PC-9 (cell line): ENCODE data around the gene SLCO6A1. TPM values are rescaled to one million over a fixed set of nuclear protein-coding genes. Genes with fewer than 3 reads are reported as not detected.

Experiments used
- BruUV-seq: library from RNA; stranded (reverse); fragments of 400-500 nt; replicated peaks from 2 replicates; lab custom pipeline; 2021; lab: Mats Ljungman, UMichigan
- CTCF ChIA-PET: fragments of 300-600 bp; sonication (Branson Sonifier 250); formaldehyde crosslinking; loops from one replicate; lab custom pipeline; 2022; ENCODE audit warnings: antibody characterized with exemption; lab: Charles Lee
- POLR2A ChIA-PET: fragments of 300-600 bp; sonication (Branson Sonifier 250); formaldehyde crosslinking; loops from one replicate; lab custom pipeline; 2022; ENCODE audit warnings: antibody characterized with exemption; ENCODE audit not compliant: unreplicated experiment; lab: Charles Lee
- DNase-seq, 2 experiments: peaks; one replicate each; pipeline versions ENCODE4 v3.0.0 to v3.0.0-alpha.2; 2015 to 2022; ENCODE audit warnings: mixed read lengths in 1 of 2
- H2AFZ ChIP-seq: fragments of 200-600 bp; sonication (generic); 2 replicates; pipeline ENCODE4 v1.8.1; 2017; ENCODE audit warnings: antibody characterized with exemption
- H3F3A ChIP-seq: fragments of 200-600 bp; sonication (generic); 2 replicates; pipeline ENCODE4 v1.8.1; 2017; ENCODE audit warnings: antibody characterized with exemption, mild to moderate bottlenecking, low read depth; ENCODE audit not compliant: insufficient read depth
- H3K27ac ChIP-seq: fragments of 200-600 bp; sonication (generic); 2 replicates; pipeline ENCODE4 v1.6.1; 2016; ENCODE audit warnings: mixed run types
- H3K27me3 ChIP-seq: fragments of 200-600 bp; sonication (generic); 2 replicates; pipeline ENCODE4 v1.6.1; 2016; ENCODE audit warnings: low read depth, mixed run types; ENCODE audit not compliant: insufficient read depth
- H3K36me3 ChIP-seq: fragments of 200-600 bp; sonication (generic); 2 replicates; pipeline ENCODE4 v1.6.1; 2016; ENCODE audit warnings: low read depth, mixed run types
- H3K4me1 ChIP-seq: fragments of 200-600 bp; sonication (generic); replicated peaks from 2 replicates; pipeline ENCODE4 v1.6.1; 2016; ENCODE audit warnings: mixed run types; ENCODE audit not compliant: insufficient read depth
- H3K4me2 ChIP-seq: fragments of 200-600 bp; sonication (generic); 2 replicates; pipeline ENCODE4 v1.6.1; 2017; ENCODE audit warnings: mixed run types
- H3K4me3 ChIP-seq: fragments of 200-600 bp; sonication (generic); 2 replicates; pipeline ENCODE4 v1.6.1; 2016; ENCODE audit warnings: mixed run types
- H3K79me2 ChIP-seq: fragments of 200-600 bp; sonication (generic); 2 replicates; pipeline ENCODE4 v1.6.1; 2017; ENCODE audit warnings: low read depth, mixed run types
- H3K9me2 ChIP-seq: fragments of 200-600 bp; sonication (generic); 2 replicates; pipeline ENCODE4 v1.8.1; 2017; ENCODE audit warnings: mild to moderate bottlenecking; ENCODE audit not compliant: insufficient read depth
- H3K9me3 ChIP-seq: fragments of 200-600 bp; sonication (generic); 2 replicates; pipeline ENCODE4 v1.8.1; 2016; ENCODE audit warnings: low read depth; ENCODE audit not compliant: insufficient read depth
- H4K20me1 ChIP-seq: fragments of 200-600 bp; sonication (generic); 2 replicates; pipeline ENCODE4 v1.8.1; 2017; ENCODE audit not compliant: insufficient read depth
- EZH2 ChIP-seq: fragments of 200-600 bp; sonication (generic); IDR thresholded peaks from 2 replicates; pipeline ENCODE4 v1.8.0; 2017; ENCODE audit warnings: antibody characterized with exemption, low read depth
- intact Hi-C: fragments of 100-400 bp; cut with micrococcal nuclease; formaldehyde crosslinking; loops from one replicate; pipeline ENCODE4 v1.10.0; 2022; ENCODE audit not compliant: unreplicated experiment
- total RNA-seq: library from RNA; stranded (reverse); gene quantifications from 2 replicates; pipeline ENCODE4 v1.2.3, GENCODE V29; 2021
- TF ChIP-seq, protein P1 (sequence below): fragments of 200-600 bp; sonication (generic); conservative IDR thresholded peaks from 2 replicates; pipeline ENCODE4 v1.6.1; 2017; ENCODE audit warnings: mixed run types, antibody characterized with exemption, mild to moderate bottlenecking, moderate library complexity

Gene SLCO6A1
- total RNA-seq, 1 experiment from 2014 or later, result not detected

DNA sequence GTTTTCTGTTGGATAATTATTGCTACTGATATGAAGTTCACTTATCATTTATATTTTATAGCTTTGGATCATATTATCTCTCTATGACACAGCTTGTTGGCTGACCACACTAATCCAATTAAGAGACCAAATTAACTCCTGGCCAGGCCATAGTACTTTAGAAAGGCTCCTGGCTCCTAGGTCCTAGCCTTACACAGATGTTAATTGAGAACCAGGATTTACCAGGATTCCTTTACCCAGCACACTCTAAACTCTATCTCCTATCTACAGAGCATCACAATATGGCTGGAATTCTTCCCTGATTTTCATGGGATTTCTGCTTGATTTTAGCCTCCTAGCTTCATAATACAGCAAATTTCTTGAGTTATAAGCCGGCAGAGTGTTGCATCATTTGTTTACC lies 80.3 kb downstream of the SLCO6A1 start:
- intact Hi-C loops, result no loop called here
- Histone ChIP-seq H3F3A (no peaks in the 10 kb centered on the region), H3K9me3 (no peaks in the 10 kb centered on the region), H4K20me1 (no peaks in the 10 kb centered on the region), H3K4me3 (no peak overlapping the region), H3K27me3 (no peaks in the 10 kb centered on the region), H3K9me2 (no peaks in the 10 kb centered on the region), H3K4me1 (no peaks in the 10 kb centered on the region), H3K36me3 (no peaks in the 10 kb centered on the region), H3K79me2 (no peaks in the 10 kb centered on the region), H3K4me2 (no peak overlapping the region), H3K27ac (no peak overlapping the region), H2AFZ (0 out of 2 replicates have a peak overlapping the region, but pooled peaks have one; percentile 6)
- no TSS peak for BruUV-seq
- ChIA-PET CTCF (no interaction called here), POLR2A (no interaction called here)
- DNase-seq, result no peak
- TF ChIP-seq, protein P1, sequence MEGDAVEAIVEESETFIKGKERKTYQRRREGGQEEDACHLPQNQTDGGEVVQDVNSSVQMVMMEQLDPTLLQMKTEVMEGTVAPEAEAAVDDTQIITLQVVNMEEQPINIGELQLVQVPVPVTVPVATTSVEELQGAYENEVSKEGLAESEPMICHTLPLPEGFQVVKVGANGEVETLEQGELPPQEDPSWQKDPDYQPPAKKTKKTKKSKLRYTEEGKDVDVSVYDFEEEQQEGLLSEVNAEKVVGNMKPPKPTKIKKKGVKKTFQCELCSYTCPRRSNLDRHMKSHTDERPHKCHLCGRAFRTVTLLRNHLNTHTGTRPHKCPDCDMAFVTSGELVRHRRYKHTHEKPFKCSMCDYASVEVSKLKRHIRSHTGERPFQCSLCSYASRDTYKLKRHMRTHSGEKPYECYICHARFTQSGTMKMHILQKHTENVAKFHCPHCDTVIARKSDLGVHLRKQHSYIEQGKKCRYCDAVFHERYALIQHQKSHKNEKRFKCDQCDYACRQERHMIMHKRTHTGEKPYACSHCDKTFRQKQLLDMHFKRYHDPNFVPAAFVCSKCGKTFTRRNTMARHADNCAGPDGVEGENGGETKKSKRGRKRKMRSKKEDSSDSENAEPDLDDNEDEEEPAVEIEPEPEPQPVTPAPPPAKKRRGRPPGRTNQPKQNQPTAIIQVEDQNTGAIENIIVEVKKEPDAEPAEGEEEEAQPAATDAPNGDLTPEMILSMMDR, result no peak
- TF ChIP-seq EZH2, result no peak

DNA sequence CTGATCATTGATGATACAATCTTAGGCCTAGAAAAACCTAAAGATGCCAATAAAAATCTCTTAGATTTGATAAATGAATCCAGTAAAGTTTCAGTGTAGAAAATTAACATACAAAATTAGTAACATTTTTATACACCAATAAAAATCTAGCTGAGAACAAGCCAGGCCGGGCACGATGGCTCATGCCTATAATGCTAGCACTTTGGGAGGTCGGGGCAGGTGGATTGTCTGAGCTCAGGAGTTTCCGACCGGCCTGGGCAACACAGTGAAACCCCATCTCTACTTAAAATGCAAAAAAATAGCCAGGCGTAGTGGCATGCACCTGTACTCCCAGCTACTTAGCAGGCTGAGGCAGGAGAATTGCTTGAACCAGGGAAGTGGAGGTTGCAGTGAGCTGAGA lies 84.4 kb downstream of the SLCO6A1 start:
- no TSS peak for BruUV-seq
- POLR2A ChIA-PET, result no interaction called here
- Histone ChIP-seq H3K36me3 (no peaks in the 10 kb centered on the region), H2AFZ (no peak overlapping the region), H3F3A (no peaks in the 10 kb centered on the region), H3K4me2 (no peak overlapping the region), H3K27ac (no peak overlapping the region), H3K4me3 (no peak overlapping the region), H3K79me2 (no peaks in the 10 kb centered on the region), H3K4me1 (no peaks in the 10 kb centered on the region), H4K20me1 (no peaks in the 10 kb centered on the region), H3K9me3 (no peaks in the 10 kb centered on the region), H3K27me3 (no peaks in the 10 kb centered on the region), H3K9me2 (no peaks in the 10 kb centered on the region)
- TF ChIP-seq, protein P1, result no peak
- TF ChIP-seq EZH2, result no peak
- CTCF ChIA-PET, result no interaction called here
- DNase-seq, result no peak
- intact Hi-C loops, result no loop called here

- CTCF ChIA-PET, result no interaction called here
- no peaks in the 10 kb centered on the region for H3K27me3 ChIP-seq
- BruUV-seq, result no TSS peak
Observed at GRCh38 chr5:102388235-102388634, 110.6 kb downstream of the SLCO6A1 start.

More at GRCh38 chr5:102388235-102388634, 110.6 kb downstream of the SLCO6A1 start:
- Histone ChIP-seq H3K79me2 (no peaks in the 10 kb centered on the region), H4K20me1 (no peaks in the 10 kb centered on the region), H3F3A (no peaks in the 10 kb centered on the region), H3K9me3 (no peaks in the 10 kb centered on the region), H3K36me3 (no peaks in the 10 kb centered on the region), H3K9me2 (no peaks in the 10 kb centered on the region; the same call in 1 of the 2 replicates), H2AFZ (no peak overlapping the region), H3K27ac (no peak overlapping the region), H3K4me1 (no peaks in the 10 kb centered on the region), H3K4me3 (no peak overlapping the region), H3K4me2 (no peak overlapping the region)
- TF ChIP-seq EZH2, result no peak
- TF ChIP-seq, protein P1, result no peak
- POLR2A ChIA-PET, result no interaction called here
- intact Hi-C loops, result no loop called here
- no peak for DNase-seq
